Bronchial epithelial cell (primary cell): ENCODE measurements around the gene SEPTIN2. TPM values are rescaled to one million over a fixed set of nuclear protein-coding genes. Genes with fewer than 3 reads are reported as not detected.

Source experiments
- DNase-seq: peaks from one replicate; pipeline ENCODE4 v3.0.0-alpha.2; 2010; ENCODE audit warnings: low read depth
- FAIRE-seq: peaks from 2 replicates; lab custom pipeline; 2011; peaks lifted over from hg19 to GRCh38; lab: Jason Lieb, UNC
- H3K27me3 ChIP-seq: 2 replicates; pipeline ENCODE4 v1.5.1; 2011; ENCODE audit warnings: low read length; ENCODE audit not compliant: control insufficient read depth, insufficient read depth
- H3K36me3 ChIP-seq: 2 replicates; pipeline ENCODE4 v1.5.1; 2011; ENCODE audit warnings: low read length; ENCODE audit not compliant: control insufficient read depth, insufficient read depth
- H3K4me3 ChIP-seq: 2 replicates; pipeline ENCODE4 v1.5.1; 2011; ENCODE audit warnings: mild to moderate bottlenecking, low read depth, low read length, control low read depth
- CTCF ChIP-seq: IDR thresholded peaks from 2 replicates; pipeline ENCODE4 v1.5.1; 2011; ENCODE audit warnings: mild to moderate bottlenecking, moderate library complexity, low read length, control low read depth, inconsistent platforms; ENCODE audit not compliant: insufficient read depth, severe bottlenecking
- total RNA-seq: library from RNA; depleted of rRNA; stranded (reverse); fragments of >200 nt; gene quantifications from 2 replicates; pipeline ENCODE4 v1.2.1, GENCODE V29; 2014

Gene SEPTIN2
- total RNA-seq, 1 donor from 2014 or later = 181 TPM

- DNase-seq = no peak
- Histone ChIP-seq H3K36me3 (no peaks in the 10 kb centered on the region), H3K4me3 (no peak overlapping the region), H3K27me3 (no peaks in the 10 kb centered on the region)
- no peak for FAIRE-seq
- TF ChIP-seq CTCF = no peak
These were observed 33.2 kb upstream of the SEPTIN2 start for GRCh38 chr2:241282555-241282954.

- no peak for FAIRE-seq
- H3K4me3 ChIP-seq = no peak overlapping the region
- TF ChIP-seq CTCF = no peak
- DNase-seq = no peak
- no peaks in the 10 kb centered on the region for H3K36me3 ChIP-seq
- no peaks in the 10 kb centered on the region for H3K27me3 ChIP-seq
These were observed 30.1 kb upstream of the SEPTIN2 start for GRCh38 chr2:241285596-241285995.

- FAIRE-seq (no peak), DNase-seq (no peak)
- no peaks in the 10 kb centered on the region for H3K27me3 ChIP-seq
- H3K36me3 ChIP-seq = peaks cover 1% of the 10 kb centered on the region
- no peak for TF ChIP-seq CTCF
- no peak overlapping the region for H3K4me3 ChIP-seq
These were observed 29.2 kb upstream of the SEPTIN2 start for GRCh38 chr2:241286348-241287090.

GRCh38 chr2:241288324-241288888 is 27.3 kb upstream of the SEPTIN2 start:
- no peak overlapping the region for H3K4me3 ChIP-seq
- TF ChIP-seq CTCF = no peak
- peaks cover 1% of the 10 kb centered on the region for H3K36me3 ChIP-seq
- DNase-seq (peak; percentile 57), FAIRE-seq (no peak)
- H3K27me3 ChIP-seq = no peaks in the 10 kb centered on the region

- no peak for TF ChIP-seq CTCF
- Histone ChIP-seq H3K27me3 (no peaks in the 10 kb centered on the region), H3K36me3 (peaks cover 1% of the 10 kb centered on the region), H3K4me3 (no peak overlapping the region)
- no peak for FAIRE-seq
- no peak for DNase-seq
These were observed 26.7 kb upstream of the SEPTIN2 start for GRCh38 chr2:241289053-241289452.
